ENCODE data around the gene MYO3A. TPM values are rescaled to one million over a fixed set of nuclear protein-coding genes. Genes with fewer than 3 reads are reported as not detected.

Gene MYO3A
- total RNA-seq, 4 donors from 2014 or later: 0.12 to 0.33 (median 0.13) TPM; not detected in 1

DNA sequence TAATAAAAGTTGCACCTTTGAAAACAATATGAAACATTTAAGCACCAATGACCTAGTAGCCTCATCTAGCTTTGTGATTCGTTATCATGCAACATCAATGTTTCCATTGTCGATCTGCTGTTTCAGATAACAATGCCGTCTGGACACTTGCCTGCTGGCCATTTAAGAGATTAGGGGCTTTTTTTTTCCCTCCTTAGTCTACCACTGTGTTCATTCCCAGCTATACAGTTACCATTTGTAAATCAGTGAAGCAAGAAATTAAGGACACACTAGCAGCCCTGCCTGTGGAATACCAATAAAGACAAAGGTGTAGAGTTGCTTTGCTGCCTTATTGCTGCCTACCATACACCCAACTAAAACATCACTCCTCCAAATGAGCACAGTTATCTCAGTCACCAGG lies 37.6 kb upstream of the MYO3A start:
- in situ Hi-C loops (cut with MboI; ENCODE audit: low sequenced_read_pairs in 4 of 4): no loop called here
- Histone ChIP-seq H3K27me3 (no peaks in the 10 kb centered on the region), H3K27ac (no peak overlapping the region), H3K9me3 (no peaks in the 10 kb centered on the region), H3K4me3 (no peak overlapping the region), H3K36me3 (no peaks in the 10 kb centered on the region), H3K4me1 (no peaks in the 10 kb centered on the region)
- intact Hi-C loops (cut with DNase I; ENCODE audit: low total_unique reads): no loop called here
- no peak for DNase-seq
- ATAC-seq: no peak
- TF ChIP-seq POLR2A (IDR thresholded peaks at IDR 0.05): no peak
- TF ChIP-seq, protein P1, sequence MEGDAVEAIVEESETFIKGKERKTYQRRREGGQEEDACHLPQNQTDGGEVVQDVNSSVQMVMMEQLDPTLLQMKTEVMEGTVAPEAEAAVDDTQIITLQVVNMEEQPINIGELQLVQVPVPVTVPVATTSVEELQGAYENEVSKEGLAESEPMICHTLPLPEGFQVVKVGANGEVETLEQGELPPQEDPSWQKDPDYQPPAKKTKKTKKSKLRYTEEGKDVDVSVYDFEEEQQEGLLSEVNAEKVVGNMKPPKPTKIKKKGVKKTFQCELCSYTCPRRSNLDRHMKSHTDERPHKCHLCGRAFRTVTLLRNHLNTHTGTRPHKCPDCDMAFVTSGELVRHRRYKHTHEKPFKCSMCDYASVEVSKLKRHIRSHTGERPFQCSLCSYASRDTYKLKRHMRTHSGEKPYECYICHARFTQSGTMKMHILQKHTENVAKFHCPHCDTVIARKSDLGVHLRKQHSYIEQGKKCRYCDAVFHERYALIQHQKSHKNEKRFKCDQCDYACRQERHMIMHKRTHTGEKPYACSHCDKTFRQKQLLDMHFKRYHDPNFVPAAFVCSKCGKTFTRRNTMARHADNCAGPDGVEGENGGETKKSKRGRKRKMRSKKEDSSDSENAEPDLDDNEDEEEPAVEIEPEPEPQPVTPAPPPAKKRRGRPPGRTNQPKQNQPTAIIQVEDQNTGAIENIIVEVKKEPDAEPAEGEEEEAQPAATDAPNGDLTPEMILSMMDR (IDR thresholded peaks at IDR 0.05 in 4 of 5, conservative IDR thresholded peaks at IDR 0.05 in 1 of 5): no peak

DNA sequence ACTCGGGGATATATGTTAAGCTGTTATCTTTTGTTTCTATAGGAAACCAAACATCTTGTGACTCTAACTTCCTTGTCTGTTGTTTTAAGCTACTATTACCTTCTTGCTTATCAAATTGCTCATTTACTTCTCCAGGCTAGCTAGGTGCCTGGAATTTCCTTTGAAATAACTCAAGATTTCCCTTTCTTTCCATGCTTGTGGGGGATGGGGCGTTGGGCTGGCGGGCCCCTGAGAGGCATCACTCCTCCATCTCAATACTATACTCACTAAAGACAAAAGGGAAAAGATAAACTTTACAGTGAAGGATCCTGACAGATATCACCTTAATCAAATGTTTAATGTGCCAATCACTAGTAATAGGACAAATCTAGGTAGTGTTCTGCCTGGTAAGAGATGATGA lies 34.7 kb upstream of the MYO3A start:
- H3K27me3 ChIP-seq: no peaks in the 10 kb centered on the region
- no peak overlapping the region for H3K27ac ChIP-seq
- H3K9me3 ChIP-seq: no peaks in the 10 kb centered on the region
- no peaks in the 10 kb centered on the region for H3K4me1 ChIP-seq
- DNase-seq (no peak), ATAC-seq (no peak)
- H3K4me3 ChIP-seq: no peak overlapping the region
- in situ Hi-C loops (cut with MboI; ENCODE audit: low sequenced_read_pairs in 4 of 4) (no loop called here), intact Hi-C loops (cut with DNase I; ENCODE audit: low total_unique reads) (no loop called here)
- TF ChIP-seq, protein P1 (IDR thresholded peaks at IDR 0.05 in 4 of 5, conservative IDR thresholded peaks at IDR 0.05 in 1 of 5): no peak
- no peak for TF ChIP-seq POLR2A (IDR thresholded peaks at IDR 0.05)
- no peaks in the 10 kb centered on the region for H3K36me3 ChIP-seq

DNA sequence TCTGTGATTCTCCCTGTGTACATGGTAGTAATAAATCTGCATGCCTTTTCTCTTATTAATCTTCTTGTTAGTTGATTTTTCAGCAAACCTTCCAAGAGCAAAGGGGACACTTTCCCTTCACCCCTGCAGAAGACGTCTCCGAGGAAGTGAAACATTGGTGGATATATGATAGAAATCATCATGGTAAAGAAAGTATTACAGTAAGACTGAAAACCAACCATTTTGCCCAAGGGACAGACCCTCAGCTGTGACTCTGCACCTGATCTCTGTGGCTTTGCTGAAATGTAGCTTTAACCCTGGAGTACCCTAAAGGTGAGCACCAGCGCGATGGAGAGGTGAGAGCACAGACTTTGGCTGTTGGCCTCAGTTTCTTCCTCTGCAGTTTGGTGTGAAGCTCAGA lies 32.8 kb upstream of the MYO3A start:
- intact Hi-C loops (cut with DNase I; ENCODE audit: low total_unique reads): no loop called here
- in situ Hi-C loops (cut with MboI; ENCODE audit: low sequenced_read_pairs in 4 of 4): no loop called here
- no peak for ATAC-seq

DNA sequence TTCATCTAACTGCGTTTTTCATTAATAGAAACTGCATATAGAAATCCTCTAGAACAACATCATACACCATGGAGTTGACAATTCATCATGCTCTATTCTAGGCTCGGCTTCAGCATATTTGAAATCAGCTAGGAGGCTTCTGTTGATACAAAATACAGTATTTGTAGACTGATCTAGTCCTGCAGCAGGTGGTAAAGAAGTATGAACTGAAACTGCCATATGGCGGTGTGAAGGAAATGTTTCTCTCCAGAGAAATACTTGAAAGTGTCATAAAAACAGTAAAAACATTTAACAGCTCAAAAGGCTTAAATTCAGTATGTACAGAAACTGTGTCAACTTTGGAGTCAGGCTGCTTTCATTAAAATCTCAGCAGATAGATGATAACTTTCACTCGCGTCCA lies 32.0 kb upstream of the MYO3A start:
- no peaks in the 10 kb centered on the region for H3K4me1 ChIP-seq
- in situ Hi-C loops (cut with MboI; ENCODE audit: low sequenced_read_pairs in 4 of 4): no loop called here
- no peak for ATAC-seq
- no peaks in the 10 kb centered on the region for H3K36me3 ChIP-seq
- no peak overlapping the region for H3K4me3 ChIP-seq
- H3K27ac ChIP-seq: no peak overlapping the region
- no peak for DNase-seq
- no peaks in the 10 kb centered on the region for H3K9me3 ChIP-seq
- H3K27me3 ChIP-seq: no peaks in the 10 kb centered on the region
- no peak for TF ChIP-seq POLR2A (IDR thresholded peaks at IDR 0.05)
- TF ChIP-seq, protein P1 (IDR thresholded peaks at IDR 0.05 in 4 of 5, conservative IDR thresholded peaks at IDR 0.05 in 1 of 5): no peak
- intact Hi-C loops (cut with DNase I; ENCODE audit: low total_unique reads): no loop called here

More for the DNA sequence above, 32.8 kb upstream of the MYO3A start:
- no peak for DNase-seq
- Histone ChIP-seq H3K36me3 (no peaks in the 10 kb centered on the region), H3K4me1 (no peaks in the 10 kb centered on the region), H3K4me3 (no peak overlapping the region), H3K27ac (no peak overlapping the region), H3K9me3 (no peaks in the 10 kb centered on the region), H3K27me3 (no peaks in the 10 kb centered on the region)
- no peak for TF ChIP-seq POLR2A (IDR thresholded peaks at IDR 0.05)
- TF ChIP-seq, protein P1 (IDR thresholded peaks at IDR 0.05 in 4 of 5, conservative IDR thresholded peaks at IDR 0.05 in 1 of 5): no peak

DNA sequence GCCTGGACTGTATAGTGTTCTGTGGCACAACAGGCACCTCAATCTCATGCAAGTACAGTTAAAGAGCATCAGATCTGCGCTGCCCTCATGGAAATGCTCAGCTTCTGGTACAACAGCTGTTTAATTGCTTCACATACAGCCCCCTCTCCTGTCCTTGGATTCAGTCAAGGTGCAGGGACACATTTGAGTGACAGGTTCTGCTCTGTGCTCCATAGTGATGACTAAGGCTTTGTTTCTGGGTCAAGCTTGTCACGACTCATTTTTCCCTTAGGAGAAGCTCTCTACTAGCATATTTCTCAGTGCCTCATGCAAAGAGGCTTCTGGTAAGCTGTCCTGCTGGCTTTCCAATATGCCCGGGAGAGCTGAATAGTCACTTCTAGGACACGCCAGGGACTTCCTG lies 26.8 kb upstream of the MYO3A start:
- no peaks in the 10 kb centered on the region for H3K36me3 ChIP-seq
- ATAC-seq (no peak), DNase-seq (no peak)
- in situ Hi-C loops (cut with MboI; ENCODE audit: low sequenced_read_pairs in 4 of 4): no loop called here
- H3K9me3 ChIP-seq: no peaks in the 10 kb centered on the region
- no peak overlapping the region for H3K27ac ChIP-seq
- intact Hi-C loops (cut with DNase I; ENCODE audit: low total_unique reads): no loop called here
- H3K4me1 ChIP-seq: no peaks in the 10 kb centered on the region
- H3K4me3 ChIP-seq: no peak overlapping the region
- TF ChIP-seq, protein P1 (IDR thresholded peaks at IDR 0.05 in 4 of 5, conservative IDR thresholded peaks at IDR 0.05 in 1 of 5): no peak
- TF ChIP-seq POLR2A (IDR thresholded peaks at IDR 0.05): no peak
- no peaks in the 10 kb centered on the region for H3K27me3 ChIP-seq

Data from gastrocnemius medialis (tissue), 4 donors.